ENCODE measurements around the gene ITK.

The ITK gene

GRCh38 chr5:157253547-157253946 is 72.9 kb downstream of the ITK start:
- Histone ChIP-seq H4K20me1 (ENCODE audit: insufficient read depth) (no peaks in the 10 kb centered on the region), H3K27ac (no peak overlapping the region), H3K36me3 (ENCODE audit: insufficient read depth) (no peaks in the 10 kb centered on the region), H3K4me1 (ENCODE audit: low read depth, poor library complexity, severe bottlenecking) (peaks cover 27% of the 10 kb centered on the region), H3K4me3 (IDR thresholded peaks at IDR 0.05; ENCODE audit: insufficient read depth, low read depth, low read length) (no peak overlapping the region), H2AFZ (ENCODE audit: low read depth) (peak overlapping the region; percentile 44), H3K27me3 (ENCODE audit: insufficient read depth, low read depth) (no peaks in the 10 kb centered on the region), H3K79me2 (ENCODE audit: insufficient read depth, low read depth) (no peaks in the 10 kb centered on the region), H3K9ac (no peak overlapping the region), H3K4me2 (peak overlapping the region; percentile 33; the same call in 1 of the 2 replicates)
- TF ChIP-seq CTCF (conservative IDR thresholded peaks at IDR 0.05; ENCODE audit: low read depth, low read length) = peak; percentile 86

- Histone ChIP-seq H3K27ac (no peak overlapping the region), H3K4me3 (IDR thresholded peaks at IDR 0.05; ENCODE audit: insufficient read depth, low read depth, low read length) (no peak overlapping the region), H3K79me2 (ENCODE audit: insufficient read depth, low read depth) (no peaks in the 10 kb centered on the region), H4K20me1 (ENCODE audit: insufficient read depth) (no peaks in the 10 kb centered on the region), H3K4me2 (no peak overlapping the region), H3K9ac (no peak overlapping the region), H3K4me1 (ENCODE audit: low read depth, poor library complexity, severe bottlenecking) (peaks cover 13% of the 10 kb centered on the region), H3K27me3 (ENCODE audit: insufficient read depth, low read depth) (no peaks in the 10 kb centered on the region), H2AFZ (ENCODE audit: low read depth) (no peak overlapping the region), H3K36me3 (ENCODE audit: insufficient read depth) (no peaks in the 10 kb centered on the region)
- no peak for TF ChIP-seq CTCF (conservative IDR thresholded peaks at IDR 0.05; ENCODE audit: low read depth, low read length)
Measured at GRCh38 chr5:157258450-157258849, 77.8 kb downstream of the ITK start.

GRCh38 chr5:157259699-157260098 is 79.1 kb downstream of the ITK start:
- Histone ChIP-seq H4K20me1 (ENCODE audit: insufficient read depth) (no peaks in the 10 kb centered on the region), H3K27ac (no peak overlapping the region), H3K4me3 (IDR thresholded peaks at IDR 0.05; ENCODE audit: insufficient read depth, low read depth, low read length) (no peak overlapping the region), H3K4me1 (ENCODE audit: low read depth, poor library complexity, severe bottlenecking) (peaks cover under 1% of the 10 kb centered on the region), H2AFZ (ENCODE audit: low read depth) (no peak overlapping the region), H3K36me3 (ENCODE audit: insufficient read depth) (no peaks in the 10 kb centered on the region), H3K4me2 (no peak overlapping the region), H3K9ac (no peak overlapping the region), H3K79me2 (ENCODE audit: insufficient read depth, low read depth) (no peaks in the 10 kb centered on the region), H3K27me3 (ENCODE audit: insufficient read depth, low read depth) (no peaks in the 10 kb centered on the region)
- TF ChIP-seq CTCF (conservative IDR thresholded peaks at IDR 0.05; ENCODE audit: low read depth, low read length) = no peak

- Histone ChIP-seq H3K27me3 (ENCODE audit: insufficient read depth, low read depth) (no peaks in the 10 kb centered on the region), H3K4me3 (IDR thresholded peaks at IDR 0.05; ENCODE audit: insufficient read depth, low read depth, low read length) (no peak overlapping the region), H3K4me1 (ENCODE audit: low read depth, poor library complexity, severe bottlenecking) (peaks cover 23% of the 10 kb centered on the region), H4K20me1 (ENCODE audit: insufficient read depth) (no peaks in the 10 kb centered on the region), H3K36me3 (ENCODE audit: insufficient read depth) (no peaks in the 10 kb centered on the region), H3K79me2 (ENCODE audit: insufficient read depth, low read depth) (0 out of 2 replicates have a peak, but pooled peaks cover 19% of the 10 kb centered on the region), H3K27ac (no peak overlapping the region), H2AFZ (ENCODE audit: low read depth) (no peak overlapping the region), H3K4me2 (no peak overlapping the region), H3K9ac (no peak overlapping the region)
- no peak for TF ChIP-seq CTCF (conservative IDR thresholded peaks at IDR 0.05; ENCODE audit: low read depth, low read length)
Measured at GRCh38 chr5:157263496-157264090, 83.0 kb downstream of the ITK start.
